ENCODE measurements around the gene GLCE. TPM values are rescaled to one million over a fixed set of nuclear protein-coding genes. Genes with fewer than 3 reads are reported as not detected.

Gene GLCE
- total RNA-seq, 3 donors from 2014 or later (not counting 1 experiment from before 2014, with no cell fraction given): 2.0 to 4.5 (median 3.4) TPM

GRCh38 chr15:69116391-69116790 lies 44.0 kb upstream of the GLCE start:
- Histone ChIP-seq H3K4me3 (ENCODE audit: low read length) (no peak overlapping the region), H3K27me3 (ENCODE audit: control insufficient read depth, insufficient read depth, low read length) (peaks cover 6% of the 10 kb centered on the region), H3K27ac (ENCODE audit: low read length) (no peak overlapping the region), H3K9me3 (ENCODE audit: control insufficient read depth, insufficient read depth, low read length) (no peaks in the 10 kb centered on the region), H3K4me1 (ENCODE audit: control insufficient read depth, insufficient read depth, low read length) (peaks cover 9% of the 10 kb centered on the region), H3K36me3 (ENCODE audit: control insufficient read depth, insufficient read depth, low read length) (no peaks in the 10 kb centered on the region)
- ATAC-seq: no peak
- peaks cover 8 to 12% of the 10 kb centered on the region in 2 donors for H3K4me1 Mint-ChIP-seq
- H3K4me3 Mint-ChIP-seq: no peak overlapping the region
- intact Hi-C loops (cut with micrococcal nuclease): no loop called here
- 100% methylated on average over 1 of the region's 4 CpGs for WGBS (ENCODE audit: insufficient coverage)
- H3K36me3 Mint-ChIP-seq: no peaks in the 10 kb centered on the region
- no peak overlapping the region for H3K27ac Mint-ChIP-seq
- peaks cover 28 to 41% of the 10 kb centered on the region in 2 donors for H3K27me3 Mint-ChIP-seq (ENCODE audit: low read depth in 2 of 2)
- no peaks in the 10 kb centered on the region for H3K9me3 Mint-ChIP-seq
- no peak for TF ChIP-seq CTCF (IDR thresholded peaks at IDR 0.05)
- no peak for DNase-seq

GRCh38 chr15:69117431-69117871 lies 43.0 kb upstream of the GLCE start:
- DNase-seq (no peak), ATAC-seq (no peak)
- Histone ChIP-seq H3K4me3 (ENCODE audit: low read length) (no peak overlapping the region), H3K27me3 (ENCODE audit: control insufficient read depth, insufficient read depth, low read length) (peaks cover 6% of the 10 kb centered on the region), H3K27ac (ENCODE audit: low read length) (no peak overlapping the region), H3K36me3 (ENCODE audit: control insufficient read depth, insufficient read depth, low read length) (no peaks in the 10 kb centered on the region), H3K9me3 (ENCODE audit: control insufficient read depth, insufficient read depth, low read length) (no peaks in the 10 kb centered on the region), H3K4me1 (ENCODE audit: control insufficient read depth, insufficient read depth, low read length) (peaks cover 9% of the 10 kb centered on the region)
- no peak overlapping the region for H3K4me3 Mint-ChIP-seq
- no peak for TF ChIP-seq CTCF (IDR thresholded peaks at IDR 0.05)
- peaks cover 8 to 12% of the 10 kb centered on the region in 2 donors for H3K4me1 Mint-ChIP-seq
- no peaks in the 10 kb centered on the region for H3K36me3 Mint-ChIP-seq
- WGBS (ENCODE audit: insufficient coverage): 73% methylated on average over 7 of the region's 7 CpGs
- intact Hi-C loops (cut with micrococcal nuclease): no loop called here
- H3K27ac Mint-ChIP-seq: no peak overlapping the region
- no peaks in the 10 kb centered on the region for H3K9me3 Mint-ChIP-seq
- H3K27me3 Mint-ChIP-seq (ENCODE audit: low read depth in 2 of 2): peaks cover 28 to 41% of the 10 kb centered on the region in 2 donors

- no peak overlapping the region for H3K27ac Mint-ChIP-seq
- H3K4me3 Mint-ChIP-seq: no peak overlapping the region
- no peak for ATAC-seq
These were observed 42.3 kb upstream of the GLCE start for GRCh38 chr15:69118089-69118488.

More at GRCh38 chr15:69118089-69118488, 42.3 kb upstream of the GLCE start:
- no peaks in the 10 kb centered on the region for H3K9me3 ChIP-seq (ENCODE audit: control insufficient read depth, insufficient read depth, low read length)
- no peak for TF ChIP-seq CTCF (IDR thresholded peaks at IDR 0.05)
- H3K4me1 ChIP-seq (ENCODE audit: control insufficient read depth, insufficient read depth, low read length): peaks cover 9% of the 10 kb centered on the region
- no peak for DNase-seq
- no peaks in the 10 kb centered on the region for H3K36me3 ChIP-seq (ENCODE audit: control insufficient read depth, insufficient read depth, low read length)
- H3K27ac ChIP-seq (ENCODE audit: low read length): no peak overlapping the region
- Mint-ChIP-seq H3K27me3 (ENCODE audit: low read depth in 2 of 2) (peaks cover 28 to 40% of the 10 kb centered on the region in 2 donors), H3K9me3 (no peaks in the 10 kb centered on the region), H3K4me1 (peaks cover 8 to 12% of the 10 kb centered on the region in 2 donors), H3K36me3 (no peaks in the 10 kb centered on the region)
- intact Hi-C loops (cut with micrococcal nuclease): no loop called here
- H3K4me3 ChIP-seq (ENCODE audit: low read length): no peak overlapping the region
- H3K27me3 ChIP-seq (ENCODE audit: control insufficient read depth, insufficient read depth, low read length): peaks cover 6% of the 10 kb centered on the region
- WGBS (ENCODE audit: insufficient coverage): 48% methylated on average over 3 of the region's 4 CpGs

Measured in natural killer cell (primary cell).